ENCODE measurements around the gene KIAA1217.

The KIAA1217 gene

DNA sequence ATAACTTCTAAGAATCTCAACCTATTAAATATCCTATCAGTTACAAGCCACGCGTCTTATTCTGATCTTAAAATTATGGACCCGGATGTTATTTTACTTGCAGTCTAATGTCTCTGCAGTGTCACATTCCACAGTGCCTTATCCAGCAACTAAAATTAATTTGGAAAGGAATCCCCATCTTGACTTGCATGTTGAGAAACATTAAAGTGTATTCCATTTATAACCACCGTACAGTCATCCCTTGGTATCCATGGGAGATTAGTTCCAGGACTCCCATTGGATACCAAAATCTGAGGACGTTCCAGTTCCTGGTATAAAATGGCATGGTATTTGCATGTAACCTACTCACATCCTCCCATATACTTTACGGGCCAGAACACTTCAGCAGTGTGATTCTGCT is 320.0 kb downstream of the KIAA1217 start:
- Histone ChIP-seq H3K9ac (ENCODE audit: low read depth, low read length) (no peak overlapping the region), H3K27ac (ENCODE audit: low read length) (no peak overlapping the region), H3K9me3 (ENCODE audit: insufficient read depth, low read depth, low read length) (no peaks in the 10 kb centered on the region), H3K27me3 (ENCODE audit: insufficient read depth, low read length) (no peaks in the 10 kb centered on the region), H3K4me3 (ENCODE audit: low read length) (no peak overlapping the region), H3K4me1 (ENCODE audit: insufficient read depth, low read length) (no peaks in the 10 kb centered on the region), H3K36me3 (ENCODE audit: insufficient read depth, low read depth, low read length) (peaks cover 38% of the 10 kb centered on the region)

DNA sequence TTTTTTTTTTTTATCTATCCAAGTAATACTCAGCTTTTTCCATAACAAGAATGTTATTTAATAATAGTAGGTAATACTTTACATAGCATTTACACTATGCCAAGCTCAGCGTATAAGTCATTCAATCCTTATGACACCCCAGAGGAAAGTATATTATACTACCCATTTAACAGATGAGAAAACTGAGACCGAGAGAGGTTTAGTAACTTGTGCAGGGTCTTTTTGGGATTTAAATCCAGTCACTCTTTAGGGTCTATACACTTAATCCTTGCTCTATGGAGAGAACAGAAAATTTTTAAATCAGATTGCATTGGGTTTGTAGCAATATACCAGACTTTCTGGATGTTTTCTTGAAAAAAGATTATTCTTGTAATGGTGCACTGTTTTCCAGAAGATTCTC is 322.5 kb downstream of the KIAA1217 start:
- Histone ChIP-seq H3K9ac (ENCODE audit: low read depth, low read length) (no peak overlapping the region), H3K9me3 (ENCODE audit: insufficient read depth, low read depth, low read length) (no peaks in the 10 kb centered on the region), H3K27ac (ENCODE audit: low read length) (no peak overlapping the region), H3K4me3 (ENCODE audit: low read length) (no peak overlapping the region), H3K4me1 (ENCODE audit: insufficient read depth, low read length) (no peaks in the 10 kb centered on the region), H3K27me3 (ENCODE audit: insufficient read depth, low read length) (no peaks in the 10 kb centered on the region), H3K36me3 (ENCODE audit: insufficient read depth, low read depth, low read length) (peaks cover 51% of the 10 kb centered on the region)

DNA sequence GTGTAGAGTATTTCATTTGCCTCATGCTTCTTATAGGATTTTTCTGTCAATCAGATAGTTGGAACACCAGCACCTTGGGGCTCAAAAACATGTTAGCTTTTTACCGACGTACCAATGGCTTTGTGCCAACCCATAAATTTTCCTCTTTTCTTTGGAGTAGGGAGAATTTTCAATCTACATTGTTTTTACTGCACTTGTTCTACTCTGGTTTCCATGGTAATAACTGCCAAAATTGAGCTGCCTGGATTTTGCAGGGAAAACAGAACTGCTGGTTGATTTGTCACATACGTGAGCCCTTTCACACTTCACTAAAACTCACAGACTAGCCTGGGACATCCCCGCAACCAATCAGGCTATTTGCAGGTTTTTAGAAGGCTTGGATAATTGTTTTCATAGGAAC is 325.0 kb downstream of the KIAA1217 start:
- Histone ChIP-seq H3K9me3 (ENCODE audit: insufficient read depth, low read depth, low read length) (no peaks in the 10 kb centered on the region), H3K4me3 (ENCODE audit: low read length) (no peak overlapping the region), H3K27ac (ENCODE audit: low read length) (no peak overlapping the region), H3K27me3 (ENCODE audit: insufficient read depth, low read length) (no peaks in the 10 kb centered on the region), H3K9ac (ENCODE audit: low read depth, low read length) (no peak overlapping the region), H3K4me1 (ENCODE audit: insufficient read depth, low read length) (no peaks in the 10 kb centered on the region), H3K36me3 (ENCODE audit: insufficient read depth, low read depth, low read length) (peaks cover 58% of the 10 kb centered on the region)

DNA sequence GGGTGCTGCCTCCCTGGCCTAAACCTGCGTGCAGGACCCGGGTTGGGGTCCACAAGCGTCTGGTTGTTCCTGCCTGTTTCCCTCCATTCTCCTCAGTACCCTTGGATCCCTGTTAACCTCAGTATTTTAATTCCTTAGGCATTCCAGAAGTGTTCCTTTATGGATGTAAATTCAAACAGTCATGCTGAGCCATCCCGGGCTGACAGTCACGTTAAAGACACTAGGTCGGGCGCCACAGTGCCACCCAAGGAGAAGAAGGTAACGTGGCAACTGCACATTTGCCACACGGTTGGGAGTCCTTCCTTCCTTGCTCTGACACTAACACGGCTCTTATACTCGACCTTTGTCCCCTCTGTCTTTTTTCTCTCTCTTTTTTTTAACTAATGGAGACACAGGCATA is 327.7 kb downstream of the KIAA1217 start:
- Histone ChIP-seq H3K9ac (ENCODE audit: low read depth, low read length) (no peak overlapping the region), H3K9me3 (ENCODE audit: insufficient read depth, low read depth, low read length) (no peaks in the 10 kb centered on the region), H3K27me3 (ENCODE audit: insufficient read depth, low read length) (no peaks in the 10 kb centered on the region), H3K4me1 (ENCODE audit: insufficient read depth, low read length) (no peaks in the 10 kb centered on the region), H3K36me3 (ENCODE audit: insufficient read depth, low read depth, low read length) (peaks cover 52% of the 10 kb centered on the region), H3K4me3 (ENCODE audit: low read length) (no peak overlapping the region), H3K27ac (ENCODE audit: low read length) (no peak overlapping the region)

DNA sequence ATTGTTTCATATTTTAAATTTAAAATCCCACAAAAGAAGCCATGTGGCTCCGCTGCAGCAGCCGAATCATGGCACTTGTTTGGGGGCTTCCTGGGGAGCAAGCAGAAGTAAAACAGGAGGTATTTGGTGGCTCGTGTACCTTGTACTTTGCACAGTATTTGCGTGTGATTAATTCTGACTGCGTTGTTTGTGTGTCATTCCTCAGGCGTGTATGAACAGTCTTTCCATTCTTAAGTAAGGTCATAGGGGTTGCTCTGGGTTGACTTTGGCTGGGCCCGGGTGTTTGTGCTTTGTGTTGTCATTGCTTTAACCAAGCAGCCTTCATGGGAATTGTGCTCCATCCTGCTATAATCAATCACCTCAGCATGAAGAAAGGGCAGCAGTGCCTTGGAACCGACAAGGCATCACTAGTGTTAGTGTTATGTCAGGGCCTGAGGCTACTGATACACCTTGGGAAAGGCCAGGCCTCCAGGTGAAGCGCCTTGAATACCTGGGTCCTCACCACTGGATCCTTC is 332.4 kb downstream of the KIAA1217 start:
- H3K4me1 ChIP-seq (ENCODE audit: insufficient read depth, low read length) = no peaks in the 10 kb centered on the region
- no peaks in the 10 kb centered on the region for H3K27me3 ChIP-seq (ENCODE audit: insufficient read depth, low read length)
- H3K36me3 ChIP-seq (ENCODE audit: insufficient read depth, low read depth, low read length) = peaks cover 46% of the 10 kb centered on the region
- H3K4me3 ChIP-seq (ENCODE audit: low read length) = no peak overlapping the region
- H3K27ac ChIP-seq (ENCODE audit: low read length) = no peak overlapping the region
- H3K9me3 ChIP-seq (ENCODE audit: insufficient read depth, low read depth, low read length) = no peaks in the 10 kb centered on the region
- no peak overlapping the region for H3K9ac ChIP-seq (ENCODE audit: low read depth, low read length)

DNA sequence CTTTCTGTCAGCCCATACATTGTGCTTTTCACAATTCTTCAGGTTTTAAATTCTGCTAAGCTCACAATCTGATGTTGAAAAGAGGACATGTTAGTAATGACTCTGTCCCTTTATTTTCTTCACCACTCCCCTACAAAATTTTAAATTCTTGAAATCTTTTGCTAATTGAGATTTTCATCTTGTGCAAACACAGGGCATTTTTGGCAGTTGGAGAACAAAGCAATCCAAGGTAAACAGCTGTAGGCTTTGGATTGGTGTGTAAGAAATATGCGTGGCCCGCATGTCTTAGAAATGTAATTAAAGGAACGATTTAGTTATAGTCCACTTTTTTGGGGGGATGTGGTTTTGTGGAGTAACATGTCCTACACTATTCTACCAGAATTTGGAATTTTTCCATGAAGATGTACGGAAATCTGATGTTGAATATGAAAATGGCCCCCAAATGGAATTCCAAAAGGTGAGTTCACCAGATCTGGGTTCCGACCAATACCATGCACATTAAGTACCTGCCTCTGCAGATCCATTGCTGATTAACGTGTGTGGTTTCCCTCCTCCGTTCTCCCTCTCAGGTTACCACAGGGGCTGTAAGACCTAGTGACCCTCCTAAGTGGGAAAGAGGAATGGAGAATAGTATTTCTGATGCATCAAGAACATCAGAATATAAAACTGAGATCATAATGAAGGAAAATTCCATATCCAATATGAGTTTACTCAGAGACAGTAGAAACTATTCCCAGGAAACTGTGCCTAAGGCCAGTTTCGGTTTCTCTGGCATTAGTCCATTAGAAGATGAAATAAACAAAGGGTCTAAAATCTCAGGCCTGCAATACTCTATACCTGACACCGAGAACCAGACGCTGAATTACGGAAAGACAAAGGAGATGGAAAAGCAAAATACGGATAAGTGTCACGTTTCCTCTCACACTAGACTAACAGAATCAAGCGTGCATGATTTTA is 333.7 kb downstream of the KIAA1217 start:
- Histone ChIP-seq H3K4me1 (ENCODE audit: insufficient read depth, low read length) (no peaks in the 10 kb centered on the region), H3K4me3 (ENCODE audit: low read length) (no peak overlapping the region), H3K9me3 (ENCODE audit: insufficient read depth, low read depth, low read length) (no peaks in the 10 kb centered on the region), H3K27me3 (ENCODE audit: insufficient read depth, low read length) (no peaks in the 10 kb centered on the region), H3K36me3 (ENCODE audit: insufficient read depth, low read depth, low read length) (peaks cover 39% of the 10 kb centered on the region), H3K9ac (ENCODE audit: low read depth, low read length) (no peak overlapping the region), H3K27ac (ENCODE audit: low read length) (no peak overlapping the region)

DNA sequence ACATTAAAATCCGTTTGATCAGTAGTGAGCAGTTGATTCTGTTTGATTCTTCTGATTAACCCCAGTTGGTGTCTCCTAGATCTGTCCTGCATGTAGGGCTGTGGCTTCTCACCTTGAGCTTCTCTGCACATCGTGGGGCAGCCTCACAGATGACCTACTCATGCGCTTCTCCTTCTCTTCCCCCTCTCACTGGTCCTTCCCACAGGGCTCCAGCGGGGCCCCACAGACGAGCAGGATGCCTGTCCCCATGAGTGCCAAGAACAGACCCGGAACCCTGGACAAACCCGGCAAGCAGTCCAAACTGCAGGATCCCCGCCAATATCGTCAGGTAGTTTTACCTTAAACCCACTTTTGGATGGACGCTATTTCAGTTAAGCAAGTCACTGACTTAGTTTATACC is 335.8 kb downstream of the KIAA1217 start:
- H3K4me3 ChIP-seq (ENCODE audit: low read length) = no peak overlapping the region
- no peaks in the 10 kb centered on the region for H3K4me1 ChIP-seq (ENCODE audit: insufficient read depth, low read length)
- H3K9ac ChIP-seq (ENCODE audit: low read depth, low read length) = no peak overlapping the region
- no peaks in the 10 kb centered on the region for H3K9me3 ChIP-seq (ENCODE audit: insufficient read depth, low read depth, low read length)
- H3K36me3 ChIP-seq (ENCODE audit: insufficient read depth, low read depth, low read length) = peaks cover 34% of the 10 kb centered on the region
- H3K27me3 ChIP-seq (ENCODE audit: insufficient read depth, low read length) = no peaks in the 10 kb centered on the region
- no peak overlapping the region for H3K27ac ChIP-seq (ENCODE audit: low read length)

DNA sequence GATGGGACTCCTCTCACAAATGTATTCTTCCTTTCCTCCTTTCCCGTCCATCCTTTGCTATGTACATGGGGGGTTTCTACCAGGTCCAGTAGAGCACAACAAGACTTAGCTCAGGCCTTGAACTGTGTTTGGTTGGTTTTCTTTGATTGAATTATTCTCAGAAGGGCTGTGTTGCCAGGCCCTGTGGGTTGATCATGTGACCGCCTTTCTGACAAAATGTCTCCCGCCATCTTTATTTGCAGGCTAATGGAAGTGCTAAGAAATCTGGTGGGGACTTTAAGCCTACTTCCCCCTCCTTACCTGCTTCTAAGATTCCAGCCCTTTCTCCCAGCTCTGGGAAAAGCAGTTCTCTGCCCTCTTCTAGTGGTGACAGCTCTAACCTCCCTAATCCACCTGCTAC is 336.6 kb downstream of the KIAA1217 start:
- Histone ChIP-seq H3K27me3 (ENCODE audit: insufficient read depth, low read length) (no peaks in the 10 kb centered on the region), H3K9me3 (ENCODE audit: insufficient read depth, low read depth, low read length) (no peaks in the 10 kb centered on the region), H3K9ac (ENCODE audit: low read depth, low read length) (no peak overlapping the region), H3K36me3 (ENCODE audit: insufficient read depth, low read depth, low read length) (peaks cover 34% of the 10 kb centered on the region), H3K4me3 (ENCODE audit: low read length) (no peak overlapping the region), H3K27ac (ENCODE audit: low read length) (no peak overlapping the region), H3K4me1 (ENCODE audit: insufficient read depth, low read length) (no peaks in the 10 kb centered on the region)

DNA sequence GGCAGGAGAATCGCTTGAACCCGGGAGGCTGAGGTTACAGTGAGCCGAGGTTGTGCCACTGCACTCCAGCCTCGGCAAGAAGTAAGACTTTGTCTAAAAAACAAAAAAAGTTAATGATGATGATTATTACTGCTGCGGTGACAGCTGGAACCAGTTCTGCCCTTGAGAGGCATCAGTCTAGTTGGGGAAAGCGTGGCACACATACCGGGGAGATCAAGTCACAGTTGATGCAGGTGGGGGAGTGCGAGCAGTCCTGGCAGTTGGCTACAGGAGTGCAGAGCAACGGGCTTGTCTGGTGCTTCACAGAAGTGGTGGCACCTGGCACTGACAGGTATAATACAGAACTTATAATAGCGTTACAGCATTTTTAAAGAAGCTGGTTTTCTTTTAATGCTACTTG is 341.7 kb downstream of the KIAA1217 start:
- Histone ChIP-seq H3K27ac (ENCODE audit: low read length) (no peak overlapping the region), H3K36me3 (ENCODE audit: insufficient read depth, low read depth, low read length) (0 out of 2 replicates have a peak, but pooled peaks cover 5% of the 10 kb centered on the region), H3K9me3 (ENCODE audit: insufficient read depth, low read depth, low read length) (no peaks in the 10 kb centered on the region)

DNA sequence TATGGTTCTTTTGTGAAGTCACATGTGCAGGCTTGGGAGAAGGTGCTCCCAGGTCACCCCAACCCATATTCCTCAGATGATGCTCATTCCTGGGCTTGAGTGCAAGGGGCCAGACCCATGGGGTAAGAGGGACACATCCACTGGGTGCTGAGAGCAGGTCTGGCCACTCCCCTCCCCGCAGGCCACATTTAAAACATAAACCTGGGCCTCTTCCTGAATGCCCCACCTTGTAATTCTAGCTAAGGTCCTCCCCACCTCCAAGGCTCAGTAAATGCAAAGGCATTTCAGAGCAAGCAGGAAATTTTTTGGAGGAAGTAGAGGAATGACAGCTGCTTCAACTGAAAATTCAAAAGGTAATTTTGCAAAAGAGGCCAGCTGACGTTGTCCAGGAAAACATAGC is 342.2 kb downstream of the KIAA1217 start:
- H3K9ac ChIP-seq (ENCODE audit: low read depth, low read length) = no peak overlapping the region
- peaks cover 8% of the 10 kb centered on the region for H3K4me1 ChIP-seq (ENCODE audit: insufficient read depth, low read length)
- no peak overlapping the region for H3K27ac ChIP-seq (ENCODE audit: low read length)
- no peaks in the 10 kb centered on the region for H3K9me3 ChIP-seq (ENCODE audit: insufficient read depth, low read depth, low read length)
- 0 out of 2 replicates have a peak, but pooled peaks cover under 1% of the 10 kb centered on the region for H3K36me3 ChIP-seq (ENCODE audit: insufficient read depth, low read depth, low read length)
- H3K4me3 ChIP-seq (ENCODE audit: low read length) = no peak overlapping the region
- H3K27me3 ChIP-seq (ENCODE audit: insufficient read depth, low read length) = no peaks in the 10 kb centered on the region

More for the DNA sequence above, 341.7 kb downstream of the KIAA1217 start:
- Histone ChIP-seq H3K27me3 (ENCODE audit: insufficient read depth, low read length) (no peaks in the 10 kb centered on the region), H3K4me3 (ENCODE audit: low read length) (no peak overlapping the region), H3K4me1 (ENCODE audit: insufficient read depth, low read length) (peaks cover 8% of the 10 kb centered on the region), H3K9ac (ENCODE audit: low read depth, low read length) (no peak overlapping the region)

DNA sequence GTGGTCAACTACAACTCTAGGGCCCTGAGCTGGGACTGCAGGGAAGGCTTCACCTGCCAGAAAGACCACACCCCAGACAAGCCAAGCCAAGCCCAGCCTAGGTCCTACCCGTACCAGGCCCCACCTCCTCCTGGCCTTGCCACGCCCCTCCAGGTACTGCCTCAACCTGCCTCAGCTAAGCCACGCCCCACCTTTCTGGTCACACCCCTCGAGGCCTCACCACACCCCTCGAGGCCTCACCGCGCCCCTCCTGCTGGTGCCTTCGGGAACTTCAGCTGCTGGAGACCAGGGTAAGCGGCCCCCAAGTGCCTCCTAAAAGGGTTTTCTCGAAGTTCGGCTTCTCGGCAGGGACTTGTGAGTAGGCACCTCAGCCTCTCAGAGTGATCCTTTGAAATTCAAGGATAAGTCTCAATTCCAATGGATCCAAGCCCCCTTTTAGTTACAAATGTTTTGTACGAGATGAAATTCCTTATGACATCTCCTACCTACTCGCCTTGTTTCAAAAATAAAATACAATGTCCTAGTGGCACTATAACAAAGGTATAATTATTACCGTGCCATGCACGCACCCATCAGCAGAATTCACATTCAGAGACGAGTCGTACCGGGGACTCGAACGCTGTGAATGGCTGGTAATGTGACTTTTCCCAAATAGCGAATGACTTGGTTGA is 343.5 kb downstream of the KIAA1217 start:
- Histone ChIP-seq H3K4me3 (ENCODE audit: low read length) (no peak overlapping the region), H3K9me3 (ENCODE audit: insufficient read depth, low read depth, low read length) (no peaks in the 10 kb centered on the region), H3K9ac (ENCODE audit: low read depth, low read length) (no peak overlapping the region), H3K27ac (ENCODE audit: low read length) (no peak overlapping the region), H3K36me3 (ENCODE audit: insufficient read depth, low read depth, low read length) (no peaks in the 10 kb centered on the region), H3K4me1 (ENCODE audit: insufficient read depth, low read length) (peaks cover 10% of the 10 kb centered on the region), H3K27me3 (ENCODE audit: insufficient read depth, low read length) (no peaks in the 10 kb centered on the region)

Measured in iPS-20b (cell line).